Chondrocyte (in vitro differentiated cells): ENCODE results near the gene TACR2. TPM values are rescaled to one million over a fixed set of nuclear protein-coding genes. Genes with fewer than 3 reads are reported as not detected.

Source experiments
- DNase-seq: peaks from one replicate; pipeline ENCODE4 v3.0.0; 2021; ENCODE audit warnings: mixed read lengths, low spot score
- H3K27ac Mint-ChIP-seq: one replicate; pipeline ENCODE4 v1.8.0; 2021; ENCODE audit warnings: mild to moderate bottlenecking, moderate library complexity, mixed read lengths; ENCODE audit not compliant: unreplicated experiment
- H3K27me3 Mint-ChIP-seq: 2 replicates; pipeline ENCODE4 v1.8.0; 2021; ENCODE audit warnings: low read depth, mixed read lengths
- H3K36me3 Mint-ChIP-seq: 2 replicates; pipeline ENCODE4 v1.8.0; 2021; ENCODE audit warnings: low read depth, mixed read lengths
- H3K4me1 Mint-ChIP-seq: 2 replicates; pipeline ENCODE4 v1.8.0; 2021; ENCODE audit warnings: low read depth, mild to moderate bottlenecking, mixed read lengths
- H3K4me3 Mint-ChIP-seq: one replicate; pipeline ENCODE4 v1.8.0; 2021; ENCODE audit warnings: mild to moderate bottlenecking, moderate library complexity, mixed read lengths; ENCODE audit not compliant: unreplicated experiment
- H3K9me3 Mint-ChIP-seq: 2 replicates; pipeline ENCODE4 v1.8.0; 2021; ENCODE audit warnings: low read depth, mixed read lengths
- CTCF ChIP-seq: fragments of 200-600 bp; sonication (generic); IDR thresholded peaks from 2 replicates; pipeline ENCODE4 v1.5.0; 2021; ENCODE audit warnings: antibody characterized with exemption, mild to moderate bottlenecking, moderate library complexity
- total RNA-seq: library from RNA; stranded (reverse); gene quantifications from 3 replicates; pipeline ENCODE4 v1.2.1, GENCODE V29; 2021

Gene TACR2
- total RNA-seq, 1 donor from 2014 or later: not detected

GRCh38 chr10:69377191-69377590 is 39.5 kb downstream of the TACR2 start:
- no peaks in the 10 kb centered on the region for H3K9me3 Mint-ChIP-seq
- peak overlapping the region; percentile 22 for H3K27ac Mint-ChIP-seq
- H3K4me1 Mint-ChIP-seq: peaks cover 12% of the 10 kb centered on the region
- TF ChIP-seq CTCF: no peak
- H3K4me3 Mint-ChIP-seq: no peak overlapping the region
- peaks cover 20% of the 10 kb centered on the region for H3K36me3 Mint-ChIP-seq
- no peaks in the 10 kb centered on the region for H3K27me3 Mint-ChIP-seq
- peak; percentile 13 for DNase-seq

- DNase-seq: peak; percentile 81
- Mint-ChIP-seq H3K36me3 (peaks cover 25% of the 10 kb centered on the region), H3K4me1 (peaks cover 11% of the 10 kb centered on the region), H3K9me3 (no peaks in the 10 kb centered on the region), H3K27me3 (no peaks in the 10 kb centered on the region), H3K4me3 (no peak overlapping the region), H3K27ac (no peak overlapping the region)
- no peak for TF ChIP-seq CTCF
Measured at GRCh38 chr10:69376662-69377061, 40.1 kb downstream of the TACR2 start.

GRCh38 chr10:69375307-69376151 is 41.2 kb downstream of the TACR2 start:
- no peak overlapping the region for H3K4me3 Mint-ChIP-seq
- no peak for DNase-seq
- no peaks in the 10 kb centered on the region for H3K9me3 Mint-ChIP-seq
- H3K27ac Mint-ChIP-seq: no peak overlapping the region
- peaks cover 11% of the 10 kb centered on the region for H3K4me1 Mint-ChIP-seq
- no peak for TF ChIP-seq CTCF
- H3K36me3 Mint-ChIP-seq: peaks cover 32% of the 10 kb centered on the region
- no peaks in the 10 kb centered on the region for H3K27me3 Mint-ChIP-seq

- H3K4me1 Mint-ChIP-seq: peaks cover 11% of the 10 kb centered on the region
- no peak for TF ChIP-seq CTCF
- H3K9me3 Mint-ChIP-seq: no peaks in the 10 kb centered on the region
- H3K4me3 Mint-ChIP-seq: no peak overlapping the region
- H3K27ac Mint-ChIP-seq: no peak overlapping the region
- peaks cover 37% of the 10 kb centered on the region for H3K36me3 Mint-ChIP-seq
- no peak for DNase-seq
- H3K27me3 Mint-ChIP-seq: no peaks in the 10 kb centered on the region
Measured at GRCh38 chr10:69374931-69375306, 41.8 kb downstream of the TACR2 start.

- Mint-ChIP-seq H3K4me1 (peaks cover 11% of the 10 kb centered on the region), H3K27me3 (no peaks in the 10 kb centered on the region), H3K27ac (no peak overlapping the region), H3K36me3 (peaks cover 37% of the 10 kb centered on the region), H3K4me3 (no peak overlapping the region), H3K9me3 (no peaks in the 10 kb centered on the region)
- no peak for TF ChIP-seq CTCF
- no peak for DNase-seq
Measured at GRCh38 chr10:69374242-69374641, 42.5 kb downstream of the TACR2 start.
